HG03025 (cell line): ENCODE results near the gene YBX2.
"Not testable (repeated sequence)": the region's sequence is repeated elsewhere in the genome, so short reads cannot be mapped to it uniquely, and the experiment has no call there.

Experiments
- ATAC-seq: cut with Tn5 transposase; IDR thresholded peaks from one replicate; pipeline ENCODE4 v1.9.1; 2021; ENCODE audit warnings: mild to moderate bottlenecking, moderate library complexity; ENCODE audit not compliant: unreplicated experiment, low FRiP score

YBX2 gene

GRCh38 chr17:7250695-7251627 lies 43.5 kb downstream of the YBX2 start:
- no peak for ATAC-seq

GRCh38 chr17:7249830-7250229 lies 44.6 kb downstream of the YBX2 start:
- no peak for ATAC-seq

DNA sequence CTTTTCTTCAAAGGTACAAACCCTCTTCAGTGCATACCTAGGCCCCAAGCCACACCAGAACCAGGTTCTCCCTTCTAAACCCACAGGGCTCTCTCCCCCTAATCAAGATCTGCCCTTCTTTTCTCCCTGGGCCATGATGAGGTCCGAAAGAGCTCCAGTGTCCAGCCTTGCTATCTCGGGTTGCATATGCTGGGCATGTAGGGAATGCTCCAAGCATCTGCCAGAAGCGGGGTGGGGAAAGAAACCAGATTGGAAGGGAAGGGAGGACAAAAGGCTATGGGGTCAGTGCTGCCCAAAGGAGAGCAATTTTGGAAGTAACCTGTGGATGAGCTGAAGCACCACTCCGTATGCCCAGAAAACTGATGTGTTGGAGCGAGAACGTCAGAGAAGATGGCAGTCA lies 45.2 kb downstream of the YBX2 start:
- no peak for ATAC-seq

- ATAC-seq: no peak
Observed at GRCh38 chr17:7248796-7249195, 45.6 kb downstream of the YBX2 start.

DNA sequence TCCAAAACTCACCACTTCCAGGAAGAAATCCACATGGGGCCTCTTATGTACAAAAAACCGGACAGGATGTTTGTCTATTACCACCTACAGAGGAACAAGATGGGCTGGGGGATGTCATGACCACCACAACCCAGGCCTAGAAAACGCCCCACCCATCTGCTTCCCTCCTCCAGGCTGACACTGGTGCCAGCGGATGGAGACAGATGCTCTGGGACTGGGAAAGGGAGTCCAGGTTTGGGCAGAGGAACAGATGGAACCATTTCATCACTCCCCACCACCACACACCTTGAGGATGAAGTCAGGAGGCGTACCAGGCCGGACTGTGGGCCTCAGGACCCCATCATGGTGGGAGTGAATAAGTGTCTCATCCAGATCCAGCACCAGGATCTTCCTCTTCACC lies 47.7 kb downstream of the YBX2 start:
- no peak for ATAC-seq

GRCh38 chr17:7243838-7244237 lies 50.6 kb downstream of the YBX2 start:
- ATAC-seq: not testable (repeated sequence)

- ATAC-seq: no peak
Observed at GRCh38 chr17:7243453-7243729, 51.0 kb downstream of the YBX2 start.

GRCh38 chr17:7242717-7243452 lies 51.6 kb downstream of the YBX2 start:
- peak; percentile 40 for ATAC-seq

DNA sequence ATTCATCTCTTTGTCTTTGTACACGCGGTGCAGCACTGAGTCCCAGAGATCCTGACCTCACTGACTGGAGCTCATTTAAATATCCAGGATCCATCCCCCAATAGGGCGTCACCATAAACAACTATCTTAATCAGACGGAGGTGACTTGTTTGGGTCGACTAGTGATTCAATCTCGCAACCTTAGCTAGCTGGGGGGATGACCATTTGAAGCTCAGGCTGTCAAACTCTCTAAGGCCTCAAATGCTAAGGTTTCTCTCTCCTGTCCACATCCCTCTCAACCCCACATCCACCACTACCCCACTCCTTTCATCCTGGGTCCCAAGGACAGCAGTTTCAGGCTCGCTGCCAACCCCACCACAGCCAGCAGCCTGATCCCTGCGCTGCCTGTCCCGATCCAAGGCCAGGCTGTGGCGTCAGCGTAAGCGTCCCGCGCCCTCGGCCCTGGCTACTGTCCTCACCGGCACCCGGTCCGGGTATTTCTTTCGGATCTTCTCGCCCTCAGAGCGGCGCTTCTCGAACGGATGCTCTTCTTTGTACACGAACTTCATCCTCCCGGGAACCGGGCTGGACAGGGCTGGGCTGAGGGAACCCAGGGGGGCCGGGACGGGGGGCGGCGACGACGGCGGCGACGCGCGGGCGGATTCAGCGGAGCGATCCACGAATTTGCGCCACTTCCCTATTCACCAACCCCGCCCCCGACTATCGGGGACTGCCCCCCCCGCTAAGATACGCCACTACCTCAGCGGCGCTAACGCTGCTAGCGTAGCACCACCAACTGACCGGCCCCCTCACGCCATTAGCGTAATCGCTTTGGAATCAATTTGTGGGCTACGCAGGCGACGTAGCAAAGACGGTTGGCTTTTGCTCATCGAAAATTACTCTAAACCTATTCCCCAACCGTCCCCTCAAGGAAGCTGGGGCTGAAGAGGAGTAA lies 52.4 kb downstream of the YBX2 start, which contains the start of gene GABARAP:
TSS of gene GABARAP (minus strand) at position 667 of the 934 bp plus-strand sequence. CDS start at position 548, 119 bp downstream.
- ATAC-seq: peak; percentile 27

GRCh38 chr17:7241090-7241733 lies 53.2 kb downstream of the YBX2 start:
- no peak for ATAC-seq

- ATAC-seq: no peak
Observed at GRCh38 chr17:7240375-7240774, 54.1 kb downstream of the YBX2 start.

- peak; percentile 50 for ATAC-seq
Observed at GRCh38 chr17:7239091-7240027, 55.1 kb downstream of the YBX2 start, which contains the start of gene PHF23. TSS of gene PHF23 (minus strand) at chr17:7239457. CDS start at chr17:7239279, 178 bp downstream.

GRCh38 chr17:7238420-7239090 lies 55.9 kb downstream of the YBX2 start:
- no peak for ATAC-seq
